ENCODE measurements around the gene PFAS.
A peak's percentile ranks its signal among the peaks of the same experiment; 100 is the strongest.

The PFAS gene

GRCh38 chr17:8292639-8293395 lies 43.7 kb downstream of the PFAS start:
- TF ChIP-seq CTCF (conservative IDR thresholded peaks at IDR 0.05) = no peak
- H3K27ac ChIP-seq = no peak overlapping the region

GRCh38 chr17:8294361-8294760 lies 45.3 kb downstream of the PFAS start:
- H3K27ac ChIP-seq = peak overlapping the region; percentile 74; the same call in 1 of the 2 replicates
- TF ChIP-seq CTCF (conservative IDR thresholded peaks at IDR 0.05) = no peak

- no peak for TF ChIP-seq CTCF (conservative IDR thresholded peaks at IDR 0.05)
- H3K27ac ChIP-seq = peak overlapping the region; percentile 74
These were observed 45.8 kb downstream of the PFAS start for GRCh38 chr17:8294814-8295316.

GRCh38 chr17:8300226-8300625 lies 51.1 kb downstream of the PFAS start:
- 0 out of 2 replicates have a peak overlapping the region, but pooled peaks have one; percentile 8 for H3K27ac ChIP-seq
- no peak for TF ChIP-seq CTCF (conservative IDR thresholded peaks at IDR 0.05)

- 0 out of 2 replicates have a peak overlapping the region, but pooled peaks have one; percentile 8 for H3K27ac ChIP-seq
- TF ChIP-seq CTCF (conservative IDR thresholded peaks at IDR 0.05) = peak; percentile 78
These were observed 51.6 kb downstream of the PFAS start for GRCh38 chr17:8300627-8301242.

- no peak overlapping the region for H3K27ac ChIP-seq
- no peak for TF ChIP-seq CTCF (conservative IDR thresholded peaks at IDR 0.05)
These were observed 61.6 kb downstream of the PFAS start for GRCh38 chr17:8310601-8311123.

- no peak overlapping the region for H3K27ac ChIP-seq
- TF ChIP-seq CTCF (conservative IDR thresholded peaks at IDR 0.05) = no peak
These were observed 62.2 kb downstream of the PFAS start for GRCh38 chr17:8311131-8311790.
